ENCODE data around the gene PLPP1.

GRCh38 chr5:55570570-55570969, 35.8 kb upstream of the PLPP1 start:
- TF ChIP-seq, protein P1, sequence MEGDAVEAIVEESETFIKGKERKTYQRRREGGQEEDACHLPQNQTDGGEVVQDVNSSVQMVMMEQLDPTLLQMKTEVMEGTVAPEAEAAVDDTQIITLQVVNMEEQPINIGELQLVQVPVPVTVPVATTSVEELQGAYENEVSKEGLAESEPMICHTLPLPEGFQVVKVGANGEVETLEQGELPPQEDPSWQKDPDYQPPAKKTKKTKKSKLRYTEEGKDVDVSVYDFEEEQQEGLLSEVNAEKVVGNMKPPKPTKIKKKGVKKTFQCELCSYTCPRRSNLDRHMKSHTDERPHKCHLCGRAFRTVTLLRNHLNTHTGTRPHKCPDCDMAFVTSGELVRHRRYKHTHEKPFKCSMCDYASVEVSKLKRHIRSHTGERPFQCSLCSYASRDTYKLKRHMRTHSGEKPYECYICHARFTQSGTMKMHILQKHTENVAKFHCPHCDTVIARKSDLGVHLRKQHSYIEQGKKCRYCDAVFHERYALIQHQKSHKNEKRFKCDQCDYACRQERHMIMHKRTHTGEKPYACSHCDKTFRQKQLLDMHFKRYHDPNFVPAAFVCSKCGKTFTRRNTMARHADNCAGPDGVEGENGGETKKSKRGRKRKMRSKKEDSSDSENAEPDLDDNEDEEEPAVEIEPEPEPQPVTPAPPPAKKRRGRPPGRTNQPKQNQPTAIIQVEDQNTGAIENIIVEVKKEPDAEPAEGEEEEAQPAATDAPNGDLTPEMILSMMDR (IDR thresholded peaks at IDR 0.05; ENCODE audit: insufficient read depth, low read length) = no peak
- TF ChIP-seq, protein P2, sequence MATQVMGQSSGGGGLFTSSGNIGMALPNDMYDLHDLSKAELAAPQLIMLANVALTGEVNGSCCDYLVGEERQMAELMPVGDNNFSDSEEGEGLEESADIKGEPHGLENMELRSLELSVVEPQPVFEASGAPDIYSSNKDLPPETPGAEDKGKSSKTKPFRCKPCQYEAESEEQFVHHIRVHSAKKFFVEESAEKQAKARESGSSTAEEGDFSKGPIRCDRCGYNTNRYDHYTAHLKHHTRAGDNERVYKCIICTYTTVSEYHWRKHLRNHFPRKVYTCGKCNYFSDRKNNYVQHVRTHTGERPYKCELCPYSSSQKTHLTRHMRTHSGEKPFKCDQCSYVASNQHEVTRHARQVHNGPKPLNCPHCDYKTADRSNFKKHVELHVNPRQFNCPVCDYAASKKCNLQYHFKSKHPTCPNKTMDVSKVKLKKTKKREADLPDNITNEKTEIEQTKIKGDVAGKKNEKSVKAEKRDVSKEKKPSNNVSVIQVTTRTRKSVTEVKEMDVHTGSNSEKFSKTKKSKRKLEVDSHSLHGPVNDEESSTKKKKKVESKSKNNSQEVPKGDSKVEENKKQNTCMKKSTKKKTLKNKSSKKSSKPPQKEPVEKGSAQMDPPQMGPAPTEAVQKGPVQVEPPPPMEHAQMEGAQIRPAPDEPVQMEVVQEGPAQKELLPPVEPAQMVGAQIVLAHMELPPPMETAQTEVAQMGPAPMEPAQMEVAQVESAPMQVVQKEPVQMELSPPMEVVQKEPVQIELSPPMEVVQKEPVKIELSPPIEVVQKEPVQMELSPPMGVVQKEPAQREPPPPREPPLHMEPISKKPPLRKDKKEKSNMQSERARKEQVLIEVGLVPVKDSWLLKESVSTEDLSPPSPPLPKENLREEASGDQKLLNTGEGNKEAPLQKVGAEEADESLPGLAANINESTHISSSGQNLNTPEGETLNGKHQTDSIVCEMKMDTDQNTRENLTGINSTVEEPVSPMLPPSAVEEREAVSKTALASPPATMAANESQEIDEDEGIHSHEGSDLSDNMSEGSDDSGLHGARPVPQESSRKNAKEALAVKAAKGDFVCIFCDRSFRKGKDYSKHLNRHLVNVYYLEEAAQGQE (IDR thresholded peaks at IDR 0.05; ENCODE audit: insufficient replicate concordance, low read depth) = no peak
